ENCODE data around the gene GABRA6.
"Not testable (repeated sequence)": the region's sequence is repeated elsewhere in the genome, so short reads cannot be mapped to it uniquely, and the experiment has no call there.

Gene GABRA6

DNA sequence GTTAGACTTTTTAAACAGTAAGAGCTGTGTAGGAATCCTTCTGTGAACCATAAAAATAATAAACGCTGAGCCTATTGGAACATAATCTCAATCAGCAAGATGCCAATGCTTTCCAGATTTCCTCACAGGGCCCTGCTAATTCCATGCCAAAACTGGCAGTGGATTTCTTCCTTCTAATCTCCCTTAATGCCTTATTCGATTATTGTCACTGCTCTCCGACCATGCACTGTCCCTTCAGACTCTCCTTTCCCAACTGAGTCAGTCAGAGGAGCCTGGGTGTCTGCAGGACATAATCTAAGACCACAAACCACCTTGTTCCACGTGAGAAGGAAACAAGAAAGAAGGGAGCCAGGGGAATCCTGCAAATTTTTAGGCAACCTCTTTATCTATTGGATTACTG, at the start of gene GABRA6:
Gene GABRA6, plus strand, starts transcription at position 261 of the 400 bp plus-strand sequence. CDS start 269 bp downstream, outside the sequence.
- Histone ChIP-seq H3K9me3 (ENCODE audit: control insufficient read depth, insufficient read depth, low read length) (no peaks in the 10 kb centered on the region), H3K36me3 (ENCODE audit: control insufficient read depth, insufficient read depth, low read length) (no peaks in the 10 kb centered on the region), H3K27me3 (ENCODE audit: control insufficient read depth, insufficient read depth, low read length) (no peaks in the 10 kb centered on the region), H3K4me1 (ENCODE audit: control insufficient read depth, insufficient read depth, low read length) (no peaks in the 10 kb centered on the region), H3K27ac (ENCODE audit: low read depth, low read length) (no peak within 1 kb of the TSS), H3K4me3 (ENCODE audit: low read depth, low read length) (no peak within 1 kb of the TSS), H3K9ac (ENCODE audit: low read depth, low read length) (no peak within 1 kb of the TSS)

DNA sequence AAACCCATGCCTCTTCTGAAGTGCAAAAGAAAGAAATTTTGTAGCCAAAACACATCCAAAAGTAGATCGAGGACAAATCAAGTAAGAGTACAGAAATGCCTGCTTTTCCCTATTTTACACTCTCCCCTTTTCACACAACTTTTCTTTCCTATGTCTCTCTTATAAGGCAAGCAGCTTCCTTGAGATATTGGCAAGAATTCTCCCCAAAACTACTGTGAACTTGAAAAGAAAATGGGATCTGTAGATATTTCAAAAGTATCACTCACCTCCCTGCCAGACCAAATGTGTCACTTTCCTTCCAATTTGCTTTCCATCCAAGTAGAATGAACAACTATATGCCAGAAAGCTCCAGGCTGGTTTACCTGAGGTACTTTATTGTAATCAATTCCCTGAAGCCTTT, 47.9 kb upstream of the GABRA6 start:
- H3K4me1 ChIP-seq (ENCODE audit: control insufficient read depth, insufficient read depth, low read length), result no peaks in the 10 kb centered on the region
- H3K9ac ChIP-seq (ENCODE audit: low read depth, low read length), result no peak overlapping the region
- no peaks in the 10 kb centered on the region for H3K36me3 ChIP-seq (ENCODE audit: control insufficient read depth, insufficient read depth, low read length)

DNA sequence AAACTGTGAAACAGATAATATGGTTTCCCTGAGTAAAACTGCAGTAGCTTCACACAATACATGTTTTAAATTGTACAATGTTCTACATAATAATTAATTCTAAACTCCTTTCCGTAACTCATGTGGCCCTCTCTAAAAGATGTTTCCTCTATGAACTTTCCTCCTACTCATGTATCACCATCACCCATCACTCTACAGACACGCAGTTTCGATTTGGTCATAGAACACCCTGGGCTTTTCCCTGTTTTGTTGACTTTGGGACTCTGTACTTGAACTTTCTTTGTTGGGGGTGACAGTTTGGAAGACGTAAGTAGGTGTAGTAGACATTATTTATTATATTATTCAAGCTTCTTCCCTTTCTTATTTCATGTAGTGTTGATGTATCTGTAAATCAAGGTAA, 44.1 kb upstream of the GABRA6 start:
- Histone ChIP-seq H3K9me3 (ENCODE audit: control insufficient read depth, insufficient read depth, low read length) (no peaks in the 10 kb centered on the region), H3K9ac (ENCODE audit: low read depth, low read length) (no peak overlapping the region), H3K4me1 (ENCODE audit: control insufficient read depth, insufficient read depth, low read length) (no peaks in the 10 kb centered on the region), H3K27ac (ENCODE audit: low read depth, low read length) (no peak overlapping the region), H3K27me3 (ENCODE audit: control insufficient read depth, insufficient read depth, low read length) (no peaks in the 10 kb centered on the region), H3K36me3 (ENCODE audit: control insufficient read depth, insufficient read depth, low read length) (no peaks in the 10 kb centered on the region), H3K4me3 (ENCODE audit: low read depth, low read length) (no peak overlapping the region)

More for the DNA sequence above, 47.9 kb upstream of the GABRA6 start:
- no peaks in the 10 kb centered on the region for H3K27me3 ChIP-seq (ENCODE audit: control insufficient read depth, insufficient read depth, low read length)
- H3K4me3 ChIP-seq (ENCODE audit: low read depth, low read length), result no peak overlapping the region
- no peaks in the 10 kb centered on the region for H3K9me3 ChIP-seq (ENCODE audit: control insufficient read depth, insufficient read depth, low read length)
- no peak overlapping the region for H3K27ac ChIP-seq (ENCODE audit: low read depth, low read length)

DNA sequence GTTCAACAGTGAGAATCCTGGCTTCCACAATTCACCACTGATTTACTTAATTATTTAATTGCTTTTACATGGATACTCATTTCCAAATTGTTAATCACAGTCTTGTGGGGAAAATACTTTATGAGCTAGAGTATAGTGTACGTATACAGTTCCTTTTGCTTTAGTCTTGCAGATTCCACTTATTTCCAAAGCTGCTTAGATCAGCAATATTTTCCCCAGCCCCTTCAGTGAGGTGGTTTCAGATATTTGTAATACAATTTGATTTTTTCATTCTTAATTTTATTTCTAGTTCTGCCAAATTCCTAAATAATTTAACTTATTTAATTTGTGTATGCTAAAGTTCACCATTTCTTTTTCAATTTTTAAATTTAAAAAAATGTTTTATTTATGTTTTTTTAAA, 40.3 kb upstream of the GABRA6 start:
- H3K9ac ChIP-seq (ENCODE audit: low read depth, low read length), result no peak overlapping the region
- H3K36me3 ChIP-seq (ENCODE audit: control insufficient read depth, insufficient read depth, low read length), result no peaks in the 10 kb centered on the region
- no peak overlapping the region for H3K4me3 ChIP-seq (ENCODE audit: low read depth, low read length)
- no peak overlapping the region for H3K27ac ChIP-seq (ENCODE audit: low read depth, low read length)
- H3K27me3 ChIP-seq (ENCODE audit: control insufficient read depth, insufficient read depth, low read length), result no peaks in the 10 kb centered on the region
- H3K9me3 ChIP-seq (ENCODE audit: control insufficient read depth, insufficient read depth, low read length), result no peaks in the 10 kb centered on the region
- H3K4me1 ChIP-seq (ENCODE audit: control insufficient read depth, insufficient read depth, low read length), result peaks cover 3% of the 10 kb centered on the region; the same call in 1 of the 2 replicates

DNA sequence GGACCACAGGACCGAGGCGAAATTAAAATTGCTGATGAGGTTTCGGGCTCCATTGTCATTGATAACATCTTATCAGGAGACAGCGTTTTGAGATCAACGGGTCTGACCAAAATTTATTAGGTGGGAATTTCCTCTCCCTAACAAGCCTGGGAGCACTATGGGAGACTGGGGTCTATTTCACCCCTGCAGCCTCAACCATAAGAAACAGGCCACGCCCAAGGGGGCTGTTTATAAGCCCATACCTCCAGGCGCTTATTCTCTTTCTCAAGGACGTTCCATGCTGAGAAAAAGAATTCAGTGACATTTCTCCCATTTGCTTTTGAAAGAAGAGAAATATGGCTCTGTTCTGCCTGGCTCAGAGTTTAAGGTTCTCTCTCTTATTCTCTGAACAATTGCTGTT, 33.6 kb upstream of the GABRA6 start:
- peak overlapping the region; percentile 25 for H3K4me3 ChIP-seq (ENCODE audit: low read depth, low read length)
- not testable (repeated sequence) for H3K36me3 ChIP-seq (ENCODE audit: control insufficient read depth, insufficient read depth, low read length); H3K9me3 ChIP-seq (ENCODE audit: control insufficient read depth, insufficient read depth, low read length); H3K27me3 ChIP-seq (ENCODE audit: control insufficient read depth, insufficient read depth, low read length); H3K9ac ChIP-seq (ENCODE audit: low read depth, low read length)
- H3K4me1 ChIP-seq (ENCODE audit: control insufficient read depth, insufficient read depth, low read length), result peaks cover 15% of the 10 kb centered on the region
- peak overlapping the region; percentile 84 for H3K27ac ChIP-seq (ENCODE audit: low read depth, low read length)

DNA sequence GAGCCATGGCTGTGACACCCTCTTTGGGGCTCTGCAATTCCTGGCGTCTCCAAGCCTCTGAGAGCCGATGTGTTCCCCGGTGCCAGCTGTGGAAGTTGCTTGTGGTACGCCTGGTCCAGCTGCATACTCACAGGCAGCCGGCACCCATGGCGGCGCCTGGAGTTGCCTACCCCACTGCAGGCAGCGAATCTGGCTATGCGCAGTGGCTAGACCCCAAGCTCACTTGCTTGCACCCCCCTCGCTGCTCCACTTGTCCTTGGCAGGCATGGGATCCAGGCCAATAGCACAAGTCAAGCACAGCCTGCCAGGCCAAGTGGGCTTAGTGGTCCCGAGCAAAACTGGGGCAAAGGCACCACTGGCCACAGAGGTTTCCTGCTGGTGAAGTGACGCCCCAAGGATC, 24.7 kb upstream of the GABRA6 start:
- H3K4me1 ChIP-seq (ENCODE audit: control insufficient read depth, insufficient read depth, low read length), result no peaks in the 10 kb centered on the region
- no peaks in the 10 kb centered on the region for H3K27me3 ChIP-seq (ENCODE audit: control insufficient read depth, insufficient read depth, low read length)
- H3K36me3 ChIP-seq (ENCODE audit: control insufficient read depth, insufficient read depth, low read length), result no peaks in the 10 kb centered on the region
- H3K9ac ChIP-seq (ENCODE audit: low read depth, low read length), result no peak overlapping the region
- no peaks in the 10 kb centered on the region for H3K9me3 ChIP-seq (ENCODE audit: control insufficient read depth, insufficient read depth, low read length)
- no peak overlapping the region for H3K27ac ChIP-seq (ENCODE audit: low read depth, low read length)
- no peak overlapping the region for H3K4me3 ChIP-seq (ENCODE audit: low read depth, low read length)

DNA sequence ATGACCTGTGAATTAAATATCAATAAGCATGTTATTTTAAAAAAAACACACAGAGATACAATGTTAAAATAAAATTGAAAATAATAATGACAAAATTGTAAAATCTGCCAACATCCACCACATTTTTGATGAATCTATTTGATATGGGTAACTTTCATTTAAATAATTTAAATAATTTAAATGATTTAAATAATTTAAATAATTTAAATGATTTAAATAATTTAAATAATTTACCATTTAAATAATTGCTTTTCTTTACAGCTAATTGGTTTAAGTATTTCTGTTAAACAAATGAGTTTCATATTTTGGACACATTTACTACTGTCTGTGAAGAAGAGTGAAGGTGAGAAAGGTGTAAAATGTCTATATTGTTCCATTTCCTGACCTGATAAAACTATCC, 22.1 kb upstream of the GABRA6 start:
- H3K36me3 ChIP-seq (ENCODE audit: control insufficient read depth, insufficient read depth, low read length), result no peaks in the 10 kb centered on the region
- no peak overlapping the region for H3K4me3 ChIP-seq (ENCODE audit: low read depth, low read length)
- no peaks in the 10 kb centered on the region for H3K27me3 ChIP-seq (ENCODE audit: control insufficient read depth, insufficient read depth, low read length)
- H3K27ac ChIP-seq (ENCODE audit: low read depth, low read length), result no peak overlapping the region
- no peak overlapping the region for H3K9ac ChIP-seq (ENCODE audit: low read depth, low read length)
- no peaks in the 10 kb centered on the region for H3K4me1 ChIP-seq (ENCODE audit: control insufficient read depth, insufficient read depth, low read length)
- no peaks in the 10 kb centered on the region for H3K9me3 ChIP-seq (ENCODE audit: control insufficient read depth, insufficient read depth, low read length)

DNA sequence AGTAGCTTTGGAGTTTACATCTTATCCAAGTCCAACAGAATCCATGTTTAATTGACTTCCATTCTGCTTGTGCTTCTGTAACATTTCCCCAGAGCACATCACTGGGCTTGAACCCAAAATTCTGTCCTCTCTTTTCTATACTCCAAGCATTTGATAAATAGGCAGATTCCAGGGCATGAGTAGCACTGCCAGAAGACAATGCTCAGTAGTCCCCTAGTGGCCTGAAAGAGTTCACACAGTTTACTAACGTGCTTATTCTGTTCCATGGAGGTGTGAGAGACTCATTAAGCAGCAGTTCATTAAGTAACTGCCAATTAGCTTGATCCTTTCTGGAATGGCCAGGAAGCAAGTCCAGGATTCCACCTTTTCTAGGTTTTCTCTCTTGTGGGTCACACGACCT, 9.4 kb upstream of the GABRA6 start:
- no peak overlapping the region for H3K9ac ChIP-seq (ENCODE audit: low read depth, low read length)
- H3K4me1 ChIP-seq (ENCODE audit: control insufficient read depth, insufficient read depth, low read length), result 0 out of 2 replicates have a peak, but pooled peaks cover 4% of the 10 kb centered on the region
- H3K4me3 ChIP-seq (ENCODE audit: low read depth, low read length), result no peak overlapping the region
- no peak overlapping the region for H3K27ac ChIP-seq (ENCODE audit: low read depth, low read length)
- H3K9me3 ChIP-seq (ENCODE audit: control insufficient read depth, insufficient read depth, low read length), result no peaks in the 10 kb centered on the region
- H3K27me3 ChIP-seq (ENCODE audit: control insufficient read depth, insufficient read depth, low read length), result no peaks in the 10 kb centered on the region
- no peaks in the 10 kb centered on the region for H3K36me3 ChIP-seq (ENCODE audit: control insufficient read depth, insufficient read depth, low read length)

DNA sequence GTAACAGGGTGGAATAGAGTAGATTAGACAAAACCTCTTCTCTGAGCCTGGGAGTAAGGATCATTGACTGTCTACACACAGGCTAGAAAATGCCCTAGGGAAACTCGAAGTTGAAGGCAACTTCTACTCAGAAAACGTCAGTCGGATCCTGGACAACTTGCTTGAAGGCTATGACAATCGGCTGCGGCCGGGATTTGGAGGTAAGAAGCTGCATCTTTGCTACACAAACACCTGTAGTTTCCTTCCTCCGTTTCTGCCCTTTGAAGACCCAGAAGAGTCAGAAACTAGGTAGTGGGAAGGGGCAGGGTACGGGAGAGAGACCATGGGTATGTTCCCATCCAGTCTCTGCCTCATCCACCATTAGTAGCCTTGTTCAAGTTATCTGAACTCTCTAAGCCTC, 628 bp downstream of the GABRA6 start:
- Histone ChIP-seq H3K27me3 (ENCODE audit: control insufficient read depth, insufficient read depth, low read length) (no peaks in the 10 kb centered on the region), H3K36me3 (ENCODE audit: control insufficient read depth, insufficient read depth, low read length) (no peaks in the 10 kb centered on the region), H3K9me3 (ENCODE audit: control insufficient read depth, insufficient read depth, low read length) (no peaks in the 10 kb centered on the region), H3K4me3 (ENCODE audit: low read depth, low read length) (no peak overlapping the region), H3K4me1 (ENCODE audit: control insufficient read depth, insufficient read depth, low read length) (no peaks in the 10 kb centered on the region), H3K9ac (ENCODE audit: low read depth, low read length) (no peak overlapping the region), H3K27ac (ENCODE audit: low read depth, low read length) (no peak overlapping the region)

DNA sequence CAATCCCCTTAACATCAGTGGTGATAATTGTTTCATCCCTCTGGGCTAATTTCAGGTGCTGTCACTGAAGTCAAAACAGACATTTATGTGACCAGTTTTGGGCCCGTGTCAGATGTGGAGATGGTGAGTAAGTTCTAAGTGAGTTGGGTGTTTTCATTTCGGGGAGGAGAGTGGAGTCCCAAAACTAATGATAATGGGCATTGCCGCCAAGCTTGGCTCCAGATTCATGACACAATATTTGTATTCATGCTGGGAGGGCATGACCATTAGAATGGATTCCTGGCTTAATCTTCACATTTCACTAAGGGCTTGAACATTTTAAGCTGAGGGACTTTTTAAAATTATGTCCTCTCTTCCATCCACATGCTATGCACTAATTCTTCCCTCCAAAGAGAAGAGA, 1.4 kb downstream of the GABRA6 start:
- no peak overlapping the region for H3K9ac ChIP-seq (ENCODE audit: low read depth, low read length)
- H3K27me3 ChIP-seq (ENCODE audit: control insufficient read depth, insufficient read depth, low read length), result no peaks in the 10 kb centered on the region
- H3K27ac ChIP-seq (ENCODE audit: low read depth, low read length), result no peak overlapping the region
- no peaks in the 10 kb centered on the region for H3K4me1 ChIP-seq (ENCODE audit: control insufficient read depth, insufficient read depth, low read length)
- no peak overlapping the region for H3K4me3 ChIP-seq (ENCODE audit: low read depth, low read length)
- H3K9me3 ChIP-seq (ENCODE audit: control insufficient read depth, insufficient read depth, low read length), result no peaks in the 10 kb centered on the region
- no peaks in the 10 kb centered on the region for H3K36me3 ChIP-seq (ENCODE audit: control insufficient read depth, insufficient read depth, low read length)

DNA sequence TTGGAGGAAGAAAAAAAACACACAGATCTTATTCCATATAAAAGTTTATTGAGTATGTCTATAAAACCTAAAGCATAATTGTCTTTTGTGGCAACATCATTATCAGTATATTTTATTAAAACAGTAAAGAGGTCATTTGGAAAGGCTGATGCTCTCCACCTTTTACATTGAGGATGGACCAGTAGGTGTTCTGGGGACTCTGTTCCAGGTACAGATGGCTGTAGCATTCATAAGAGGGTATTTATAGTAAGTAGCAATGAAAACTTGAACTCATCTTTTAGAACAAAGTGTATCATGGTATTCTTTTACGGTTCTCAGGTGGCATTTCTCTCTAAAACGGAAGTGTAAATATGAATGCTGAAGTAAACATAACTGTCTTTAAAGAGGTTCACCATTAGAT, 1.8 kb downstream of the GABRA6 start:
- Histone ChIP-seq H3K36me3 (ENCODE audit: control insufficient read depth, insufficient read depth, low read length) (no peaks in the 10 kb centered on the region), H3K27ac (ENCODE audit: low read depth, low read length) (no peak overlapping the region), H3K27me3 (ENCODE audit: control insufficient read depth, insufficient read depth, low read length) (no peaks in the 10 kb centered on the region), H3K9ac (ENCODE audit: low read depth, low read length) (no peak overlapping the region), H3K9me3 (ENCODE audit: control insufficient read depth, insufficient read depth, low read length) (no peaks in the 10 kb centered on the region), H3K4me3 (ENCODE audit: low read depth, low read length) (no peak overlapping the region), H3K4me1 (ENCODE audit: control insufficient read depth, insufficient read depth, low read length) (no peaks in the 10 kb centered on the region)

DNA sequence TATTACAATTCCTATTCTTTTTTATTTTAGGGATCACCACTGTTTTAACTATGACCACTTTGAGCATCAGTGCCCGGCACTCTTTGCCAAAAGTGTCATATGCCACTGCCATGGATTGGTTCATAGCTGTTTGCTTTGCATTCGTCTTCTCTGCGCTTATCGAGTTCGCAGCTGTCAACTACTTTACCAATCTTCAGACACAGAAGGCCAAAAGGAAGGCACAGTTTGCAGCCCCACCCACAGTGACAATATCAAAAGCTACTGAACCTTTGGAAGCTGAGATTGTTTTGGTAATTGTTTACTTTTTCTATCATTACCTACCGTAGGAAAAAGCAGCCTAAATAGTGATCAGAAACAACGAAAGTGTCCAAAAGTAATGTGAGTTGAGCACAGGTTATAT, 6.4 kb downstream of the GABRA6 start:
- H3K27ac ChIP-seq (ENCODE audit: low read depth, low read length), result no peak overlapping the region
- H3K9ac ChIP-seq (ENCODE audit: low read depth, low read length), result no peak overlapping the region
- no peaks in the 10 kb centered on the region for H3K36me3 ChIP-seq (ENCODE audit: control insufficient read depth, insufficient read depth, low read length)
- no peaks in the 10 kb centered on the region for H3K9me3 ChIP-seq (ENCODE audit: control insufficient read depth, insufficient read depth, low read length)
- H3K27me3 ChIP-seq (ENCODE audit: control insufficient read depth, insufficient read depth, low read length), result no peaks in the 10 kb centered on the region
- no peak overlapping the region for H3K4me3 ChIP-seq (ENCODE audit: low read depth, low read length)
- H3K4me1 ChIP-seq (ENCODE audit: control insufficient read depth, insufficient read depth, low read length), result no peaks in the 10 kb centered on the region

All from HUES48 (cell line).